ENCODE results near the gene IL36B.

Gene IL36B

DNA sequence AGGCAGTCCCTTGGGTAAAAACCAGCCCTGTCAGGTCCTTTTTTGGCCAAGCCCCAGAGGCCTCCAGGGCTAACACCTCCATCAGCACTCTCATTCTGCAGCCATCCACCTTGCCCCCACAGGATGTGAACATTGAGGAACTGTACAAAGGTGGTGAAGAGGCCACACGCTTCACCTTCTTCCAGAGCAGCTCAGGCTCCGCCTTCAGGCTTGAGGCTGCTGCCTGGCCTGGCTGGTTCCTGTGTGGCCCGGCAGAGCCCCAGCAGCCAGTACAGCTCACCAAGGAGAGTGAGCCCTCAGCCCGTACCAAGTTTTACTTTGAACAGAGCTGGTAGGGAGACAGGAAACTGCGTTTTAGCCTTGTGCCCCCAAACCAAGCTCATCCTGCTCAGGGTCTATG, 22.4 kb upstream of the IL36B start:
- FAIRE-seq = no peak

DNA sequence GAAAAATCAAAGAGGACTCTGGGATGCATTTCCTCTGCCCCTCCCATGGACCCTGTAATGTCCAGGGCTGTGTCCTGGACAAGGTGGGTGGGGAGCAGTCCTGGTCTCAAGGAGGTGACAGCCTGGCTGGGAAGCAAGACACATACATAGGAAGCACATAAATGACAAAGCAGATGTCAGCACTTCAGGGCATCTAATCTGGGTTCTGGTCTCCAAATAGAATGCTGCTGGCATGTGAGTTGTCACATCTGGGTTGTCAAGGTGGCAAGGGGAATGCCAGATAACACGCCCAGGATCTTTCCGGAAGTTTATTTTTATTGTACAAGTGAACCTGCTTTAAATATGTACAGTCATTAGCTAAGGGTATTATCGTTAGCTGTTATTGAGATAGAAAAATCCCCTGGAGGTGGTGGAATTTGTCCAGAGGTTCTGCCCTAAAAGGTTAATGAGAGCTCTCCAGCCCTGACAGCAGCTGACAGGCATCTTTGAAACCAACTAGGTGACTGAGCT, 20.7 kb upstream of the IL36B start:
- no peak for FAIRE-seq

DNA sequence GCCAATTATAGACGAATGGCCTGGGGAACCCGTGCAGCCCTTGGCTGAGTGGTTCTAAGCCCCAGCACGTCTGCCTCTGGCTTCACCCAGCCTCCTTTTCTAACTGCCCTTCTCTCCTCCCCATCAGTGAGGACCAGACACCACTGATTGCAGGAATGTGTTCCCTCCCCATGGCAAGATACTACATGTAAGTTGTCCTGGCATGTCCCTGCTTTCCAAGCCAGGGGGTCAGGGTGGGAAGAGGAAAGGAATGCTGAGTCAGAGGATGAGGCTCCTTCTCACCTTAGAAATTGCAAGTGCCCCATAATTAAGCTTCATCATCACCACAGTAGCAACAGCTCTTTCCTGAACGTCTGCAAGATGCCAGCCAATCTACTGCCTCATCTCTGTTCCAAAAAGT, 19.9 kb upstream of the IL36B start:
- no peak for FAIRE-seq

DNA sequence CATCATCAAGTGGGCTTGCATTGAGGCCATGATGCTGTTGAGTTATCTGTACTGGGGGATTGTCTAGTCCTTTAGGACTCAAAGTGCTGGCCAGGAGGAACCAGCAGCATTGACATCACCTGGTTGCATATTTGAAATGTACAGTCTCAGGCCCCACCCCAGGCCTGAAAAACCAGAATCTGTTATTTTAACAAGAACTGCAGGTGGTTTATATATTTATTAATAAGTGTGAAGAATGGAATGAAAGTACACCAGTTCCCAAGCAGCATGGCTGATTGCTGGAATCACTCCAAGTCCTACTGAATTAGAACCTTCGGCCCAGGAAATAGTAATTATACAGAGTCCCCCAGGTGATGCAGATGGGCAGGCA, 17.9 kb upstream of the IL36B start:
- FAIRE-seq = no peak

DNA sequence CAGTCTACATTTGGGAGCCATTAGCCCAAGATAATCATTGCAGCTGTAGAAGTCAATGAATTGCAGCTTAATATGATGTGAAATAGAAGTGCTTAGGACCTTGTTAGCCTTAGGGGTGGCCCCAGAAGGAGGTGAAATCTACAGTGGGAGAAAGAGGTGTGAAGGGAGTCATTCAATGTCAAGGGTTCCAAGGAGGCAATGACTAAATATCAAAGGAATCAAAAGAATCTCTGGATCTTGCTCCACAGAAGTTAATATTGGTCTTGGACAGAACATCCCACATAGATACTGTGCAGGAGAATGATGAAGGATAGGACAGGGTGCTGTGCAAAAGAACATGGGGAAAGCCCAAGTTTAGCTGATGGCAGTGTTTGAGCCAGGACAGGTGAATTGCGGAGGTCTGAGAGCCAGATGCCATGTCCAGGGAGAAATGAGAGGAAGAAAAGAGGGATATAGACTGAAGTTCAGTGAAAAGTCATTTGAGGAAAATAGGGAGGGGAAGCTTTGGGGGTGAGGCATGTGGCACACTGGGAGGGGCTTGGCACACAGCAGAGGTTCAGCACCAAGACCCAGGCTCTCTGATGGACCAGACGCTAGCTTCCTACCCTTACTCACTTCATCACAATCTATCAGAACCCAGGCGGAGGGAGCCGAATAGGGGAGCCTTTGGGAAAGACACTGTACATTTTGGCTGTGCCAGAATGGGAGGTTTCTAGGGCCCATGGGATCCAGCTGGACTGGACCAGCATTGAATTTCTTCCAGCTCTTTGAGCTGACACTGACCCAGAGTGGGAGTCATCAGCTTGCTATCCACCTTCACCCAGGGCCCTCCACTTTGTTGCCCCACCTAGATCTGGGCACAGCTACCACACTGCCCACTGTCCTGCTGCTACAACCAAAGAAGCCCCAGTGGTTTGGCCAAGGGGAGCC, 17.3 kb upstream of the IL36B start:
- no peak for FAIRE-seq

DNA sequence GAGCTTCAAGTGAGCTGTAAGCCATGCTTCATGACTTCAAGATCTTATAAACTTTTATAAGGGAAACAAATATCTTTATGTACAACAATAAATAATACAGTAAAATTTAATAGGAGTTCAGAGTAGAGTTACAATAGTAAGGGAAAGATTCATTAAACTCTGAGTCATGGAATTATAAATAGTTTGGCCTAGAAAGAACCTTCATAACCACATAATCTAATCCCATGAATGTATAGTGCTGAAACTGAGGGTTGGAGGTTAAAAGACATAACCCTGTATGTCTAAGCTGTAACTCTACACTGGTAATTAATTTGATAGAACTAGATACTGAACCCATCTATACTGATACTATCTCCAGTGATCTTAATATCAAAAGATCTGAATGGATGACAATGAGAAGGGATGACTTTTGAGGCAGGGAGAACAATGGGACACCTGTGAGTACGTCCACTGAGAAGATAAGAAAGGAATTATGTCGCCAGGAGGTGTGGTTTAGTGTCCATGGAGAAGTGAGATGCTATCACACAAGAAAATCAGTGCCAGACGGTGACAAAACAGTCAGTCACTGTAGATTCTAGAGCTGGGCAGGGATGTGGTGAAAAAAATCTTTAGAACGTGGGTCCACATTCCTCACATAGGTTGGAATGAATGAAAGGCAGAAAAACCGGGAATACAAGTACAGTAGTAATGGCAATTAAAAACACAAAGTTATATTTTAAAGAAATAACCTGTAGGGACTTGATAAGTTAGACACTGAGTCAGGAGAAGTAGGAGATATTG, 16.2 kb upstream of the IL36B start:
- FAIRE-seq = no peak

DNA sequence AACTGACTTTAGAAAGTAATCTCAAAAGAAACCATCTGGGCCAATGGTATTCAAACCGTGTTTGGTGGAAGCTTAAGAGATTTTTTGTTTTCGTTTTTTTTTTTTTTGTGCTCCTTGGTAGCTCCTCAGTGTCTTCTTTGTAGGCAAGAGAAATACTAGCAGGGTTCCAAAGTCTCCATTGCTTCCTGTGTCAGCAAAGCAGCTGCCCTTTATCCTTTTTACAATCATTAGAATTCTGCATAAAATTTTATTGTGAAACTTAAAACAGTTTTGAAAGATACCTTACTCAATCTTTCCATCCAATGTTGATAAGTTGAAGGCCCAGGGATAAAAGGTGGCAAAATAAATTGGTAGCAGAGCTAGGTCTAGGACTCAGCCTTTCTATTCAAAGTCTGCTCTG, 15.6 kb upstream of the IL36B start:
- FAIRE-seq = no peak

DNA sequence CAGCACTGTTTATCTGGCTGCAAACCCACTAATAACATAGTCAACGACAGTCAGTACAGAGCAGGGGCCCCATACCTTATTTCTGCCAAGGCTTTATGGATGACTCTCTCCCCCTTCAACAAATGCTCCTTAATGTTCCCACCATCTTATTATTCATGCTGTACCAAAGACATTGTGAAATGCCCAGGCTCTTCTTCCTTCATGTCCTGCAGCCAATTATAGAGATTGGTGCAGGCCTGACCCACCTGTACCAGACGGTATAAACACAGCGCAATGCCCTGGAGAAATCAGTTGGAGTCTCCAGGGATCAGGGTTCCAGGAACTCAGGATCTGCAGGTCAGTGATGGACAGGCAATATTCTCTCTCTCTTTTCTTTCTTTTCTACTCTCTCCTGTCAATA, 15.0 kb upstream of the IL36B start, which contains the start of gene IL1F10:
Gene IL1F10 (plus strand): TSS at position 290 of the 400 bp plus-strand sequence. CDS start 4,769 bp downstream, outside the sequence.
- no peak for FAIRE-seq

DNA sequence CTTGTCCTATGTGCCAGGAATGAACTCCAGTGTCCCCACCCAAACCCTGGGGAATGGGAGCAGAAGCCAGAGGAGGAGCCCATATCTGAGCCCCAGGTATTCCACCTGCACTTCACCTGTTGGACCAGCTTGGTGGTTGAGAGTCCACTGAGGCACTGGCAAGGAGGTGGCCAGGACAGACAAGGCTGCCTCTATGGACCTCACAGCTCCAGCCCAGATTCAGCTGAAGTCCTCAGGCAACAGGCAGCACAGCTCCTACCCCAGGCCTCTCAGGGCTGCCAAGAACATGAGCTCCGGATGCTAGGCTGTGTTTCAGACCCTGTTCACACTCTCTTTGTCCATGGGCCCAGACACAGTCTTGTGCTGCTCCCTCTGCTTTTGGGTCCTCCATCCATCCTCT, 12.2 kb upstream of the IL36B start:
- no peak for FAIRE-seq

DNA sequence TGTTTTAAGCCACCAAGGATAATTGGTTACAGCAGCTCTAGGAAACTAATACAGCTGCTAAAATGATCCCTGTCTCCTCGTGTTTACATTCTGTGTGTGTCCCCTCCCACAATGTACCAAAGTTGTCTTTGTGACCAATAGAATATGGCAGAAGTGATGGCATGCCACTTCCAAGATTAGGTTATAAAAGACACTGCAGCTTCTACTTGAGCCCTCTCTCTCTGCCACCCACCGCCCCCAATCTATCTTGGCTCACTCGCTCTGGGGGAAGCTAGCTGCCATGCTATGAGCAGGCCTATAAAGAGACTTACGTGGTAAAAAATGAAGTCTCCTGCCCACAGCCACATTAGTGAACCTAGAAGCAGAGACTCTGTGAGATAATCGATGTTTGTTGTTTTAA, 11.6 kb upstream of the IL36B start:
- FAIRE-seq = no peak

DNA sequence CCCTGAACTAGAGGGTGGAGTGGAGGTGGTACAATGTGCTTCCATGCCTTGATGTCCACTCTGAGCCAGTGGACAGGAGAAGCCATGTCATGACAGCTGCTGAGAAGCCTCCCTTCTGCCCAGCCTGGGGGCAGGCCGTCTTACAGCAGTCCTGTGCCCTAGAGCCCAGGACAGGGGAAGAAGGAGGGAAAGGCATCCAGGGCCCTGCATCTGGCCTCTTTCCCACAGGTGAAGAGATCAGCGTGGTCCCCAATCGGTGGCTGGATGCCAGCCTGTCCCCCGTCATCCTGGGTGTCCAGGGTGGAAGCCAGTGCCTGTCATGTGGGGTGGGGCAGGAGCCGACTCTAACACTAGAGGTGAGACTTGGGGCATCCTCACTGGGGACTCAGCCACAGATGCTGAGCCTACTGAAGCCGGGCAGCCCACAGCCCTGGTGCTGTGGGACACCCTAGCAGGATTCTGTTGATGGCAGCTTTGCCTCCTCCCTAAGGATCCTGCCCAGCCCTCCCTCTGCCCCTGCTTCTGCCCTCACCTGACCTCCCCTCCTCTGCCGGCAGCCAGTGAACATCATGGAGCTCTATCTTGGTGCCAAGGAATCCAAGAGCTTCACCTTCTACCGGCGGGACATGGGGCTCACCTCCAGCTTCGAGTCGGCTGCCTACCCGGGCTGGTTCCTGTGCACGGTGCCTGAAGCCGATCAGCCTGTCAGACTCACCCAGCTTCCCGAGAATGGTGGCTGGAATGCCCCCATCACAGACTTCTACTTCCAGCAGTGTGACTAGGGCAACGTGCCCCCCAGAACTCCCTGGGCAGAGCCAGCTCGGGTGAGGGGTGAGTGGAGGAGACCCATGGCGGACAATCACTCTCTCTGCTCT, 9.5 kb upstream of the IL36B start:
- no peak for FAIRE-seq

DNA sequence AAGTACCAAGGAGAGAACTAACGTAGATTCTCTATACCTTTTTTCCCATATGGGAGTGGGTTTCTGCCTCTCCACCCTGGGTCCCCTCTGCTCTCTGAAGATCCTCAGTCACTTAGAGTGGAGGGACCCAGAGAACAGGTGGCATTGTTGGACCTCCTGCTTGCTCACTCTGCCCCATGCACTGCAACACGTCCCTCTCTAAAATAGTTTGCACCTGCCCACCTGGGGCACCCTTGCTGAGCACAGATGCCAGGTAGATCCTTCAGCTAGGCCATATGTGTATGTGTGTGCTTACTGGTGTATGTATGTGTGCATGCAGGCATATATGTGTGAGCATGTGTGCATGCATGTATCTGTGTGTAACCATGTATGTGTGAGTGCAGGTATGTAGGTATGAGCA, 8.6 kb upstream of the IL36B start:
- FAIRE-seq = no peak

DNA sequence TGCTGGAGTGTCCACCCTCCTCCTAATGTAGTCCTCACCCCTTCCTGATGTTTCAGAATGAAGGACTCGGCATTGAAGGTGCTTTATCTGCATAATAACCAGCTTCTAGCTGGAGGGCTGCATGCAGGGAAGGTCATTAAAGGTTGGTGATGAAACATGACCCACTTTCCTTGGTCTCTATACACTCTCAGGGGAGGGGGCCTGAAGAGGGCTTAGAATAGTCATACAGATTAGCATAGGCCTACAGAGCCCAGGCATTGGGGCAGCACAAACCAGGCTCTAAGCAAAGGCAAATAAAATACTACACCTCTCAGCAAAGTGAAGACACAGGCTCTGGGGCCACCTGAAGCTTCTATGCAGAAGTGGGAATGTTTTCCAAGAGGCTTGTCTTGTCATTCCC, 8.1 kb upstream of the IL36B start:
- no peak for FAIRE-seq

DNA sequence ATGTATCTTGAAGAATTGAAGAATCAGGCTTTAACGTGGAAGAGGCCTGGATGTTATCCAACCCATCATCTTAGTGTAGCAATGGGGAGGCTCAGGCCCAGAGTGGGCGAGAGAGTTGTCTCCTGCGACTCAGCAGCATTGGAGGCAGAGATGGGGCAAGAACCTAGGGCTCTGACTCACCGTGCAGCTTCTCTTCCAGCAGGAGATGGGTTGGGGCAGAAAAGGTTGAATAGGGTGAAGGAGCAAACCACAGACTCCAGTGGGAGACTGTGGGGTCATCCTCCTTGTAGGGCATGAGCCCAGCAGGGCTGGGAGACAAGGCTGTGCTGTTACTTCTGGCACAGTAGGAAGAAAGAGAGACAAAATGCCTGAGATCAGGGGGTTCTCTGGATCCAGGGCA, 7.7 kb upstream of the IL36B start:
- FAIRE-seq = no peak

DNA sequence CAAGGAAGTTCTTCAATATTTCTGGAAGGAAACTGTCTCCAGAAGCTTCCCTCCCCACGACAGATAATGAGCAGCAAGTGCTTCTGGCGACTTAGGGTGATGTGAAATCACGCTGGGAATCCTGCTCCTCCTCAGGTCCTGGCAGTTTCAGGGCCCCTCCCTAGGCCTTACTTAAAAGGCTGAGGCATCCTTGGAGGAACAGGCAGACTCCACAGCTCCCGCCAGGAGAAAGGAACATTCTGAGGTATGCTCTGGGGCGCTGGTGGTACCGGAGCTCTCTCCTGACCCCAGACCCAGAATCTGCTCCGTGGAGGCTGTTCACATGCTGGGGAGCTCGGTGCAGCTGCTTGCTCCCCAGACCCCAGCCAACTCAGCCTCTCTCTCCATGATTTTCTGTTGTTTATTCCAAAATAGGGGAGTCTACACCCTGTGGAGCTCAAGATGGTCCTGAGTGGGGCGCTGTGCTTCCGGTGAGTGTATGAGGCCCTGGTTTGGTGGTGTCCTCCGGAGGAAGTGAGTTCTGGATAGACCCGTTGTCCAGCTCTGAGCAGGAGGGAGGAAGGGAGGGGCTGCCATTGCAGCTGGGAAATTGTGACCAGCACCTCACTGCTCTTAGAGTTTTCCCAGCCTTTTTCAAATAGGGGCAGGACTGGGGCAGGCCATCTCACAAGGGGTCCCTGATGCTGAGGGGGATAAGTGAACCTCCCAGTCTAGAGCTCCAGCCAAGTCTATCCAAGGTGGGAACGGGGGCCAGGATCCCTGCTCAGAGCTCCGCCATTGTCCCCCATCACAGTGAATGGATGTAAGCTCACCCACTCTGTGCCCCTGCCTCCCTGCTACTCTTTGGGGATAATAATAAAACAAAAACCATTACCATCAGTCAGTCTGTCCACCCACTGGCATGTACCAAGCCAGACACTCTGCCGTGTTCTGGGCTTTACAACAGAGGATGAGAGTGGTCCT, 6.6 kb upstream of the IL36B start, which contains the start of gene IL36RN:
Gene IL36RN (plus strand): TSS at position 201 of the 963 bp plus-strand sequence. CDS start 241 bp downstream, at position 442.
- FAIRE-seq = no peak

DNA sequence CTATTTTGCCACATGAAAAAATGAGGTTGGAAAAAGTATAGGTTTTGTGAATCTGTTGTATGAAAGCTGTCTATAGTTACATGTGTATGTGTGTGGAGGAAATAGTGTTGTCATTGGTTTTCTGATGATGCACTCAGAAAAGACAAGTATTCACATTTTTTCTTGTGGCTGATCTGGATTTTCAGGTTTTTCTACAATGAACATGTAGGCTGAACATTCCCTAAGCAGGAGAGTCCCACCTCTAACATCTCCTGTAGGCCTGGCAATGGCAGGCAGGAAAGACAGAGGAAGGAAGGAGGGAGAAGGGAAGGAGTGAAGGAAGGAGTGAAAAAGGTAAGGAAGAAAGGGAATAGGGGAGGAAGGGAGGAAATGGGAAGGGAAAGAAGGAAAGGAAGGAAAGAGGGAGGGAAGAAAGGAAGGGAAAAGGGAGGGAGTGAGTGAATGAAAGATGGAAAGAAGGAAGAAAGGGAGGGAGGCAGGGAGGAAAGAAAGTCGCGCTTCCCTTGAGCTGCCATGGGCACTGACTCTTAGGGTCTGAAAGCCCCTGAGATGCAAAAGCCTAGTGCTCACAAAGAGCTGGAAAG, 5.8 kb upstream of the IL36B start:
- no peak for FAIRE-seq

DNA sequence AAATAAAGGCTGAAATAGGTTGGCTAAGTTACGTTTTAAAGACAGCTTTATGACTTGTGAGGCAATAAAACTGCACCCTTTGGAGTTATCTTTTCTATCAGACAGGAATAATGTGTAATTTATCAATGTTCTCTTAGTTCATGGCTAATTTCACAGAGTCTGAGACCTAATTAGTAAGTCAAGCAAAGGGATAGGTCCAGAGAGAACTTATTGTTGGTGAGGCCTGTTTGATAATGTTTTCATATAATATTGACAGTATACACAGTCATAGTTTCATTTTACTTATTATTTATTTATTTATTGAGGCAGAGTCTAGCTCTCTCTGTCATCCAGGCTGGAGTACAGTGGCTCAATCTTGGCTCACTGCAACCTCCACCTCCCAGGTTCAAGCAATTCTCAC, 4.5 kb upstream of the IL36B start:
- no peak for FAIRE-seq

DNA sequence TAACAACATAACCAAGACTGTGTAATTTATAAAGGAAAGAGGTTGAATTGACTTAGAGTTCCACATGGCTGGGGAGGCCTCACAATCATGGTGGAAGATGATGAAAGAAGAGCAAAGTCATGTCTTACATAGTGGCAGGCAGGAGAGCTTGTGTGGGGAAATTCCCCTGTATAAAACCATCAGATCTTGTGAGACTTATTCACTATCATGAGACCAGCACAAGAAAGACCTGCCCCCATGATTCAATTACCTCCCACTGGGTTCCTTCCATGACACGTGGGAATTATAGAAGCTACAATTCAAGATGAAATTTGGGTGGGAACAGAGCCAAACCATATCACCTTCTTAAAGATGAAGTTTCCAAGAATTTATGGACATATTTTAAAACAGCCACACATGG, 3.9 kb upstream of the IL36B start:
- FAIRE-seq = no peak

DNA sequence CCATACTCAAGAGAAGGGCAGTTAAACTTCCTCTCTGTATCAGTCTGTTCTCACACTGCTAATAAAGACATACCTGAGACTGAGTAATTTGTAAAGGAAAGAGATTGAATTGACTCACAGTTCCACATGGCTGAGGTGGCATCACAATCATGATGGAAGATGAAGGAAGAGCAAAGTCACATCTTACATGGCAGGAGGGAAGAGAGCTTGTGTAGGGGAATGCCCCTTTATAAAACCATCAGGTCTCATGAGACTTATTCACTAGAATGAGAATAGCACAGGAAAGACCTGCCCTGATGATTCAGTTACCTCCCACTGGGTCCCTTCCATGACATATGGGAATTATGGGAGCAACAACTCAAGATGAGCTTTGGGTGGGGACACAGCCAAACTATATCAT, 1.4 kb upstream of the IL36B start:
- FAIRE-seq = no peak

DNA sequence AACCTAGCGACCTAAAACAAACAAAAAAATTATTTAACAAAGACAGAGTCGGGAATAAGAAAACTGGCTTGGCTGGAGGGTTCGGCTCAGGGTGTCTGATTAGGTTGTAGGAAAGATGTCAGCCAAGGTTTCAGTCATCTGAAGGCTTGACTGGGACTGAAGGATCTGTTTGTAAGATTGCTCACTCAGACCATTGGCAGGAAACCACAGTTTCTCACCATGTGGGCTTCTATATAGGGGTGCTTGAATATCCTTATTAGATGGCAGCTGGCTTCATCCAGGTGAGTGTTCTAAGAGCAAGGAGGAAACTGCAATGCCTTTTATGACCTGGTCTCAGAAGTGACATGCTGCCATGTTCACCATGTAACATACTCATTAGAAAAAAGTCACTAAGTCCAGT, 999 bp upstream of the IL36B start:
- FAIRE-seq = no peak
